ENCODE data around the gene PPP6R3. TPM values are rescaled to one million over a fixed set of nuclear protein-coding genes. Genes with fewer than 3 reads are reported as not detected.

Gene PPP6R3
- total RNA-seq, 2 donors from 2014 or later = 118 to 136 TPM

- H3K27me3 Mint-ChIP-seq (ENCODE audit: insufficient read depth) = no peaks in the 10 kb centered on the region
- Histone ChIP-seq H3K4me1 (ENCODE audit: control insufficient read depth, insufficient read depth, low read length) (no peaks in the 10 kb centered on the region), H3K27ac (ENCODE audit: low read depth, low read length) (no peak overlapping the region), H3K9ac (ENCODE audit: extremely low read depth, low read length, poor library complexity, severe bottlenecking) (no peak overlapping the region), H3K9me3 (ENCODE audit: control insufficient read depth, low read length) (peaks cover 4% of the 10 kb centered on the region), H3K36me3 (ENCODE audit: control insufficient read depth, insufficient read depth, low read length) (peaks cover 32% of the 10 kb centered on the region), H3K4me3 (ENCODE audit: low read length) (no peak overlapping the region), H3K27me3 (ENCODE audit: control insufficient read depth, insufficient read depth, low read length, poor library complexity, severe bottlenecking) (no peaks in the 10 kb centered on the region)
- H3K4me1 Mint-ChIP-seq = peaks cover 3% of the 10 kb centered on the region
- 94 to 96% methylated on average over 6 to 21 of the region's 21 CpGs for WGBS, 2 experiments (ENCODE audit: insufficient coverage in 1 of 2, insufficient read length in 1 of 2)
- peaks cover 6% of the 10 kb centered on the region for H3K9me3 Mint-ChIP-seq
- DNase-seq = no peak
- TF ChIP-seq, protein P1, sequence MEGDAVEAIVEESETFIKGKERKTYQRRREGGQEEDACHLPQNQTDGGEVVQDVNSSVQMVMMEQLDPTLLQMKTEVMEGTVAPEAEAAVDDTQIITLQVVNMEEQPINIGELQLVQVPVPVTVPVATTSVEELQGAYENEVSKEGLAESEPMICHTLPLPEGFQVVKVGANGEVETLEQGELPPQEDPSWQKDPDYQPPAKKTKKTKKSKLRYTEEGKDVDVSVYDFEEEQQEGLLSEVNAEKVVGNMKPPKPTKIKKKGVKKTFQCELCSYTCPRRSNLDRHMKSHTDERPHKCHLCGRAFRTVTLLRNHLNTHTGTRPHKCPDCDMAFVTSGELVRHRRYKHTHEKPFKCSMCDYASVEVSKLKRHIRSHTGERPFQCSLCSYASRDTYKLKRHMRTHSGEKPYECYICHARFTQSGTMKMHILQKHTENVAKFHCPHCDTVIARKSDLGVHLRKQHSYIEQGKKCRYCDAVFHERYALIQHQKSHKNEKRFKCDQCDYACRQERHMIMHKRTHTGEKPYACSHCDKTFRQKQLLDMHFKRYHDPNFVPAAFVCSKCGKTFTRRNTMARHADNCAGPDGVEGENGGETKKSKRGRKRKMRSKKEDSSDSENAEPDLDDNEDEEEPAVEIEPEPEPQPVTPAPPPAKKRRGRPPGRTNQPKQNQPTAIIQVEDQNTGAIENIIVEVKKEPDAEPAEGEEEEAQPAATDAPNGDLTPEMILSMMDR (conservative IDR thresholded peaks at IDR 0.05) = no peak
- no peak overlapping the region for H3K27ac Mint-ChIP-seq
- peaks cover 58% of the 10 kb centered on the region for H3K36me3 Mint-ChIP-seq (ENCODE audit: low read depth)
- H3K4me3 Mint-ChIP-seq = no peak overlapping the region
These were observed 37.1 kb upstream of the PPP6R3 start for GRCh38 chr11:68423481-68423880.

DNA sequence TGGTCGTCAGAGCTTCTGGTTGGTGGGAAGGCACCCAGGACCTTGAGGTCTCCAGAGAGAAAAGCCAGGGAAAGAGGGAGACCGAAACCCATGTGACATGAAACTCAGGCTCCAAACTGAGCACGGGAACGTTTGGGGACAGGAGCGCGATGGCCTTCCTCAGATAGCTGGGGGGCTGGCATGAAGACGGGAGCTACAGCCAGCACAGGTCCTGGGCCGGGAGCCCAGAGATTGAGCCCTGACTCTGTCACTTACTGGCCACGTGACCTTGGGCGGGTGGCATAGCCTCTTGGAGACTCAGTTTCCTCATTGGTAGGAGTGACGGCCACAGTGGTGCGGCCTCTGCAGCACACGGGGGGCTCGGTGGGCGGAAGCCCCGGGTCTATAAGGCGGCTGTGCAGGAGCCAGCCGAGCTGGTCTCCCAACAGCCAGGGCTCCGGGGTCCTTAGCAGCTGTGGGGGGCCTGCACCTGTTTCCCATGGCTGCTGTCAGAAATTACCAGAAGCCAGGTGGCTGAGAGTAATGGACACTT, 36.4 kb upstream of the PPP6R3 start:
- Mint-ChIP-seq H3K27ac (peak overlapping the region; percentile 26), H3K4me3 (no peak overlapping the region), H3K9me3 (peaks cover 10% of the 10 kb centered on the region), H3K4me1 (no peaks in the 10 kb centered on the region), H3K27me3 (ENCODE audit: insufficient read depth) (no peaks in the 10 kb centered on the region), H3K36me3 (ENCODE audit: low read depth) (peaks cover 59% of the 10 kb centered on the region)
- H3K27ac ChIP-seq (ENCODE audit: low read depth, low read length) = no peak overlapping the region
- DNase-seq = no peak
- no peaks in the 10 kb centered on the region for H3K4me1 ChIP-seq (ENCODE audit: control insufficient read depth, insufficient read depth, low read length)
- H3K9ac ChIP-seq (ENCODE audit: extremely low read depth, low read length, poor library complexity, severe bottlenecking) = no peak overlapping the region
- peaks cover 9% of the 10 kb centered on the region for H3K9me3 ChIP-seq (ENCODE audit: control insufficient read depth, low read length)
- peaks cover 37% of the 10 kb centered on the region for H3K36me3 ChIP-seq (ENCODE audit: control insufficient read depth, insufficient read depth, low read length)
- TF ChIP-seq, protein P1 (conservative IDR thresholded peaks at IDR 0.05) = no peak
- no peak overlapping the region for H3K4me3 ChIP-seq (ENCODE audit: low read length)
- WGBS, 2 experiments (ENCODE audit: insufficient coverage in 1 of 2, insufficient read length in 1 of 2) = 93 to 98% methylated on average over 10 to 19 of the region's 19 CpGs
- H3K27me3 ChIP-seq (ENCODE audit: control insufficient read depth, insufficient read depth, low read length, poor library complexity, severe bottlenecking) = no peaks in the 10 kb centered on the region

DNA sequence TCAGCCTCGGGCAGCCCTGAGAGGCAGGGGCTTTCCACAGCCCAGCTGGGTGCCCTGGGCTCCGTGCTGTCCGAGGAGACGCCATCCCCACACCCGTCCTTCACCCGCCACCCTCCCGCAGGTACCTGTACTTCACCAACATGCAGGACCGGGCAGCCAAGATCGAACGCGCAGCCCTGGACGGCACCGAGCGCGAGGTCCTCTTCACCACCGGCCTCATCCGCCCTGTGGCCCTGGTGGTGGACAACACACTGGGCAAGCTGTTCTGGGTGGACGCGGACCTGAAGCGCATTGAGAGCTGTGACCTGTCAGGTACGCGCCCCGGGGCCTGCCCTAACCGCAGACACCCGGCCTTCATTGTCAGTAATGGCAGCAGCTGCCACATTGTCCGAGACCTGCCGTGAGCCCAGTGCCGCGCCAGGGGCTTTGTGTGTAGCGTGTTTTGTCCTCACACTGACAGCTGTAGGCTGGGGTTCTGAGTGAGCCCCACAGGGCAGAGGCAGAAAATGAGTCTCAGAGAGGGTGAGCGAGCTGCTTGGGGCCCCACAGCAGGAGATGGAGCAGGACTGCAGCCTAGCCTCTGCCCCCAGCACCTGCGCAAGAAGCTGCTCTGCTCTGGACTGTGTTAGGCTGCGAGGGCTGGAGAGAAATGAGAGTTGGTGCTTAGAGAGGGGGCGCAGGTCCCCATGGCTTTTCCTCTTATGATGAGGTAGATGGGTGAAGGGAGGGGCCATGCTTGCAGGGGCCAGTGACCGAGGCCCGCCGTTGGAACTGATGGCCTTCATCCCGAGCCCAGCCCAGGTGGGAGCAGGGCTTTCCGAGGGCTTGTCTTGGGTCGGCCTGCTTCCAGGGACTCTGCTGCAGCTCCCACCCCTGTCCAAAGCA, 35.3 kb upstream of the PPP6R3 start:
- no peak for DNase-seq
- Mint-ChIP-seq H3K27me3 (ENCODE audit: insufficient read depth) (no peaks in the 10 kb centered on the region), H3K4me3 (no peak overlapping the region), H3K27ac (no peak overlapping the region), H3K9me3 (peaks cover 21% of the 10 kb centered on the region), H3K36me3 (ENCODE audit: low read depth) (peaks cover 64% of the 10 kb centered on the region), H3K4me1 (no peaks in the 10 kb centered on the region)
- Histone ChIP-seq H3K27me3 (ENCODE audit: control insufficient read depth, insufficient read depth, low read length, poor library complexity, severe bottlenecking) (no peaks in the 10 kb centered on the region), H3K36me3 (ENCODE audit: control insufficient read depth, insufficient read depth, low read length) (peaks cover 40% of the 10 kb centered on the region), H3K4me1 (ENCODE audit: control insufficient read depth, insufficient read depth, low read length) (no peaks in the 10 kb centered on the region), H3K9me3 (ENCODE audit: control insufficient read depth, low read length) (peaks cover 19% of the 10 kb centered on the region), H3K27ac (ENCODE audit: low read depth, low read length) (no peak overlapping the region), H3K9ac (ENCODE audit: extremely low read depth, low read length, poor library complexity, severe bottlenecking) (no peak overlapping the region), H3K4me3 (ENCODE audit: low read length) (no peak overlapping the region)
- TF ChIP-seq, protein P1 (conservative IDR thresholded peaks at IDR 0.05) = no peak
- 94 to 95% methylated on average over 24 to 40 of the region's 40 CpGs for WGBS, 2 experiments (ENCODE audit: insufficient coverage in 1 of 2, insufficient read length in 1 of 2)
